CD4-positive, alpha-beta T cell treated with Interleukin-21 for 1 hour (primary cell): ENCODE data around the gene AGRP.
"Not testable (repeated sequence)": the region's sequence is repeated elsewhere in the genome, so short reads cannot be mapped to it uniquely, and the experiment has no call there.

Source experiments
- DNase-seq: peaks from one replicate; pipeline ENCODE4 v3.0.0-alpha.2; 2020

Gene AGRP

GRCh38 chr16:67483150-67483549 is at the start of gene AGRP:
Gene AGRP, minus strand, starts transcription at chr16:67483547. Its CDS starts 149 bp downstream, at chr16:67483398.
- no peak for DNase-seq

- no peak for DNase-seq
These were observed 47.9 kb upstream of the AGRP start for GRCh38 chr16:67531247-67531646.

- peak; percentile 60 for DNase-seq
These were observed 46.9 kb upstream of the AGRP start for GRCh38 chr16:67530013-67530939.

GRCh38 chr16:67529582-67530012 is 46.2 kb upstream of the AGRP start:
- DNase-seq = no peak

- no peak for DNase-seq
These were observed 45.7 kb upstream of the AGRP start for GRCh38 chr16:67528870-67529581.

GRCh38 chr16:67528222-67528869 is 45.0 kb upstream of the AGRP start, which contains the start of gene RIPOR1:
Gene RIPOR1, plus strand, starts transcription at chr16:67528829. Its CDS starts 9,618 bp downstream, at chr16:67538447.
- DNase-seq = peak; percentile 51

- DNase-seq = no peak
These were observed 42.9 kb upstream of the AGRP start for GRCh38 chr16:67526149-67526791.

GRCh38 chr16:67525176-67525860 is 42.0 kb upstream of the AGRP start:
- no peak for DNase-seq

GRCh38 chr16:67521095-67521804 is 37.9 kb upstream of the AGRP start:
- peak; percentile 98 for DNase-seq

- DNase-seq = no peak
These were observed 35.9 kb upstream of the AGRP start for GRCh38 chr16:67519242-67519641.

GRCh38 chr16:67518676-67519075 is 35.3 kb upstream of the AGRP start:
- DNase-seq = no peak

GRCh38 chr16:67517661-67518423 is 34.5 kb upstream of the AGRP start:
- DNase-seq = no peak

- DNase-seq = no peak
These were observed 33.8 kb upstream of the AGRP start for GRCh38 chr16:67517155-67517445.

- no peak for DNase-seq
These were observed 33.2 kb upstream of the AGRP start for GRCh38 chr16:67516296-67517154.

- DNase-seq = peak; percentile 85
These were observed 31.1 kb upstream of the AGRP start for GRCh38 chr16:67514382-67514828.

GRCh38 chr16:67513892-67514291 is 30.5 kb upstream of the AGRP start:
- DNase-seq = not testable (repeated sequence)

GRCh38 chr16:67509016-67509415 is 25.7 kb upstream of the AGRP start:
- DNase-seq = peak; percentile 29

GRCh38 chr16:67506468-67506867 is 23.1 kb upstream of the AGRP start:
- DNase-seq = no peak
